Stomach (tissue), 9 donors: ENCODE measurements around the gene DCC. TPM values are rescaled to one million over a fixed set of nuclear protein-coding genes. Genes with fewer than 3 reads are reported as not detected.

ENCODE experiments used
- DNase-seq, 2 donors: peaks; one replicate each; pipeline versions ENCODE4 v3.0.0 to v3.0.0-alpha.2; 2013 to 2019
- H3K27ac ChIP-seq, 5 donors: fragments of 200-600 bp in 4 of 5; sonication (generic) in 4 of 5; one replicate each; pipeline ENCODE4 v1.5.1; 2013 to 2019; ENCODE audit warnings: mild to moderate bottlenecking in 1 of 5, moderate library complexity in 1 of 5
- H3K27me3 ChIP-seq, 3 donors: fragments of 200-600 bp; sonication (generic); one replicate each; pipeline ENCODE4 v1.5.1; 2017 to 2019; ENCODE audit warnings: mixed run types in 1 of 3
- H3K36me3 ChIP-seq, 4 donors: fragments of 200-600 bp; sonication (generic); 1 replicate in 3 of 4; 2 replicates in 1 of 4; pipeline ENCODE4 v1.5.1; 2016 to 2019
- H3K4me1 ChIP-seq, 4 donors: fragments of 200-600 bp; sonication (generic); one replicate each; pipeline ENCODE4 v1.5.1; 2016 to 2019
- H3K4me3 ChIP-seq, 4 donors: fragments of 200-600 bp; sonication (generic) in 3 of 4; one replicate each; pipeline ENCODE4 v1.5.1; 2016 to 2019; ENCODE audit warnings: mild to moderate bottlenecking in 1 of 4
- H3K9me3 ChIP-seq, 4 donors: fragments of 200-600 bp; sonication (generic); one replicate each; pipeline ENCODE4 v1.5.1; 2016 to 2019
- CTCF ChIP-seq, 7 experiments: fragments of 450-650 bp in 4 of 7; fragments of 200-600 bp in 3 of 7; sonication (generic) in 3 of 7; IDR thresholded peaks; one replicate each; pipeline ENCODE4 v1.5.1; 2016 to 2019; ENCODE audit warnings: antibody characterized with exemption in 7 of 7, control low read depth in 2 of 7, mild to moderate bottlenecking in 1 of 7
- EP300 ChIP-seq: sonication (generic); formaldehyde crosslinking; IDR thresholded peaks from one replicate; pipeline ENCODE4 v1.6.1; 2017; ENCODE audit warnings: antibody characterized with exemption
- POLR2A ChIP-seq, 4 donors: fragments of 450-650 bp; IDR thresholded peaks; one replicate each; pipeline ENCODE4 v1.6.1; 2016; ENCODE audit warnings: antibody characterized with exemption in 4 of 4, control low read depth in 2 of 4, mild to moderate bottlenecking in 1 of 4, moderate library complexity in 1 of 4
- POLR2AphosphoS5 ChIP-seq, 3 donors: sonication (generic); formaldehyde crosslinking; IDR thresholded peaks; one replicate each; pipeline ENCODE4 v1.6.1; 2016; ENCODE audit warnings: antibody characterized with exemption in 3 of 3
- WGBS, 5 donors: extraction: QIAGEN DNeasy Blood & Tissue Kit in 3 of 5; methylation state at CpG; one replicate each; pipeline versions ENCODE4 v1.1.5 to v1.1.7; 2013 to 2018; 5-methylcytosine and 5-hydroxymethylcytosine counted together
- intact Hi-C: fragments of 100-400 bp; cut with DNase I; formaldehyde crosslinking; loops from one replicate; pipeline ENCODE4 v1.15.1; 2023; ENCODE audit warnings: low total_unique reads
- polyA plus RNA-seq, 3 donors: library from polyadenylated mRNA; stranded (reverse); fragments of 200-250 nt; gene quantifications; one replicate each; pipeline ENCODE4 v1.2.3, GENCODE V29; 2013
- total RNA-seq, 5 donors: library from RNA; depleted of rRNA; stranded (reverse); fragments of >200 nt; gene quantifications; one replicate each; pipeline versions ENCODE4 v1.1.0 to v1.2.3, GENCODE V29; 2014 to 2016
- donor health status: healthy with polysubstance abuse.
- donor health status: Bipolar disorder and iron deficiency.
- donor health status: healthy.

The DCC gene
- total and polyA plus RNA-seq, 8 donors = 0.58 to 1.7 TPM; not detected in 6

GRCh38 chr18:53142005-53142404 lies 802.0 kb downstream of the DCC start:
- no peaks in the 10 kb centered on the region for H3K27me3 ChIP-seq
- peaks cover 0 to 6% (median 0%) of the 10 kb centered on the region in 4 donors for H3K9me3 ChIP-seq
- TF ChIP-seq EP300 = no peak
- no peak for TF ChIP-seq CTCF (IDR thresholded peaks at IDR 0.05)
- TF ChIP-seq POLR2AphosphoS5 (IDR thresholded peaks at IDR 0.05) = no peak
- TF ChIP-seq POLR2A (IDR thresholded peaks at IDR 0.05) = no peak
- intact Hi-C loops = no loop called here
- no peaks in the 10 kb centered on the region for H3K4me1 ChIP-seq
- H3K36me3 ChIP-seq = no peaks in the 10 kb centered on the region
- H3K4me3 ChIP-seq = no peak overlapping the region
- no peak overlapping the region for H3K27ac ChIP-seq
- WGBS, 5 donors = 62 to 71% (median 69%) methylated on average over 4 of the region's 4 CpGs
- no peak for DNase-seq

GRCh38 chr18:53147472-53147871 lies 807.5 kb downstream of the DCC start:
- no peaks in the 10 kb centered on the region for H3K4me1 ChIP-seq
- no peak overlapping the region for H3K4me3 ChIP-seq
- DNase-seq = no peak
- H3K27ac ChIP-seq = no peak overlapping the region
- TF ChIP-seq POLR2AphosphoS5 (IDR thresholded peaks at IDR 0.05) = no peak
- no peak for TF ChIP-seq EP300
- no peak for TF ChIP-seq POLR2A (IDR thresholded peaks at IDR 0.05)
- TF ChIP-seq CTCF (IDR thresholded peaks at IDR 0.05) = no peak
- H3K27me3 ChIP-seq = no peaks in the 10 kb centered on the region
- H3K9me3 ChIP-seq = no peaks in the 10 kb centered on the region
- intact Hi-C loops = no loop called here
- no peaks in the 10 kb centered on the region for H3K36me3 ChIP-seq

- Histone ChIP-seq H3K27me3 (no peaks in the 10 kb centered on the region), H3K4me3 (no peak overlapping the region), H3K9me3 (no peaks in the 10 kb centered on the region), H3K36me3 (no peaks in the 10 kb centered on the region), H3K27ac (no peak overlapping the region), H3K4me1 (no peaks in the 10 kb centered on the region)
- 56 to 66% (median 61%) methylated on average over 5 of the region's 5 CpGs for WGBS, 5 donors
- no peak for DNase-seq
- intact Hi-C loops = no loop called here
- TF ChIP-seq POLR2A (IDR thresholded peaks at IDR 0.05) = no peak
- TF ChIP-seq POLR2AphosphoS5 (IDR thresholded peaks at IDR 0.05) = no peak
- TF ChIP-seq EP300 = no peak
- TF ChIP-seq CTCF (IDR thresholded peaks at IDR 0.05) = no peak
Observed at GRCh38 chr18:53148123-53148522, 808.1 kb downstream of the DCC start.

GRCh38 chr18:53152476-53152875 lies 812.5 kb downstream of the DCC start:
- Histone ChIP-seq H3K27ac (no peak overlapping the region), H3K4me1 (no peaks in the 10 kb centered on the region), H3K27me3 (no peaks in the 10 kb centered on the region), H3K4me3 (no peak overlapping the region), H3K36me3 (no peaks in the 10 kb centered on the region), H3K9me3 (no peaks in the 10 kb centered on the region)
- intact Hi-C loops = no loop called here
- TF ChIP-seq POLR2AphosphoS5 (IDR thresholded peaks at IDR 0.05) (no peak), POLR2A (IDR thresholded peaks at IDR 0.05) (no peak), CTCF (IDR thresholded peaks at IDR 0.05) (no peak), EP300 (no peak)
- no peak for DNase-seq
- WGBS, 5 donors = 63 to 80% (median 72%) methylated on average over 2 of the region's 2 CpGs
